ENCODE results near the gene GLYR1. TPM values are rescaled to one million over a fixed set of nuclear protein-coding genes. Genes with fewer than 3 reads are reported as not detected.

The GLYR1 gene
- polyA plus RNA-seq, 1 donor (not counting 4 experiments of a cell fraction or from before 2014, with no cell fraction given), result 42.6 TPM

DNA sequence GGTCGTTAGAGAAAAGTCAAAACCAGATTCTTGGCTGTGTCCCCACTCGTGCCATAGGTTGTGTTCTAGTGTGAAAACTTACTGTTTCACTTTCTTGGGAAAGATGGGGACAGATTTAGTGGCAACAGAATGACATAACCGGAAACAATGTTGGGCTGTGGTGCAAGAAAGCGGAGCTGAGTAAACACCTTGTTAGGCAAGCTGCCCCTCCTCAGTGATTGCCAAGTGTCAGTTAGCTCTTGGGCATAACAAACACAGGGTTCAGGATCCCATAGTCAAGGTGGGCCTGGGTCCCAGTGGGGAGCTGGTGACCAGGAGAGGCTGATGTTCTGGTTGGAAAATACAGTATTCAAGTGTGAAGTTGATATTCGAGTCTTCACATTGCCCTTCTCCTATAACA lies 15.6 kb upstream of the GLYR1 start:
- peaks cover 67% of the 10 kb centered on the region for H3K79me2 ChIP-seq (ENCODE audit: control insufficient read depth, insufficient read depth, low read length)
- peaks cover 13% of the 10 kb centered on the region for H3K4me1 ChIP-seq (ENCODE audit: control insufficient read depth, extremely low read depth, insufficient read depth, low read length)
- no peak overlapping the region for H3K4me2 ChIP-seq (ENCODE audit: control insufficient read depth, extremely low read depth, insufficient read depth, low read depth, low read length)
- no peak overlapping the region for H3K4me3 ChIP-seq (ENCODE audit: control insufficient read depth in 2 of 3, extremely low read depth in 1 of 3, insufficient read depth in 2 of 3, low read depth in 1 of 3, low read length in 3 of 3)
- H3K9me1 ChIP-seq (ENCODE audit: control insufficient read depth, extremely low read depth, insufficient read depth, low read length), result no peaks in the 10 kb centered on the region
- no peaks in the 10 kb centered on the region for H3K27me3 ChIP-seq (ENCODE audit: control insufficient read depth, extremely low read depth, insufficient read depth, low read length)
- FAIRE-seq (no peak), DNase-seq (ENCODE audit: low read depth, low spot score) (no peak)
- H3K9me3 ChIP-seq (ENCODE audit: control insufficient read depth, low read depth, low read length), result no peaks in the 10 kb centered on the region
- H3K36me3 ChIP-seq (ENCODE audit: control insufficient read depth in 2 of 2, extremely low read depth in 1 of 2, insufficient read depth in 2 of 2, low read length in 2 of 2), result peaks cover 28 to 50% of the 10 kb centered on the region in 2 experiments
- TF ChIP-seq EZH2 (IDR thresholded peaks at IDR 0.05; ENCODE audit: low read length), result no peak
- TF ChIP-seq, protein P1, sequence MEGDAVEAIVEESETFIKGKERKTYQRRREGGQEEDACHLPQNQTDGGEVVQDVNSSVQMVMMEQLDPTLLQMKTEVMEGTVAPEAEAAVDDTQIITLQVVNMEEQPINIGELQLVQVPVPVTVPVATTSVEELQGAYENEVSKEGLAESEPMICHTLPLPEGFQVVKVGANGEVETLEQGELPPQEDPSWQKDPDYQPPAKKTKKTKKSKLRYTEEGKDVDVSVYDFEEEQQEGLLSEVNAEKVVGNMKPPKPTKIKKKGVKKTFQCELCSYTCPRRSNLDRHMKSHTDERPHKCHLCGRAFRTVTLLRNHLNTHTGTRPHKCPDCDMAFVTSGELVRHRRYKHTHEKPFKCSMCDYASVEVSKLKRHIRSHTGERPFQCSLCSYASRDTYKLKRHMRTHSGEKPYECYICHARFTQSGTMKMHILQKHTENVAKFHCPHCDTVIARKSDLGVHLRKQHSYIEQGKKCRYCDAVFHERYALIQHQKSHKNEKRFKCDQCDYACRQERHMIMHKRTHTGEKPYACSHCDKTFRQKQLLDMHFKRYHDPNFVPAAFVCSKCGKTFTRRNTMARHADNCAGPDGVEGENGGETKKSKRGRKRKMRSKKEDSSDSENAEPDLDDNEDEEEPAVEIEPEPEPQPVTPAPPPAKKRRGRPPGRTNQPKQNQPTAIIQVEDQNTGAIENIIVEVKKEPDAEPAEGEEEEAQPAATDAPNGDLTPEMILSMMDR (optimal IDR thresholded peaks at IDR 0.05 in 1 of 3, IDR thresholded peaks at IDR 0.05 in 1 of 3, conservative IDR thresholded peaks at IDR 0.05 in 1 of 3; ENCODE audit: extremely low read depth in 1 of 3, insufficient read depth in 2 of 3, low read length in 3 of 3), result no peak
- H2AFZ ChIP-seq (ENCODE audit: control insufficient read depth, low read length), result no peak overlapping the region
- dilution Hi-C loops (cut with MboI; ENCODE audit: extremely low pct_ligation_motif_present, low sequenced_read_pairs), result no loop called here
- H3K9ac ChIP-seq (ENCODE audit: control insufficient read depth, extremely low read depth, insufficient read depth, low read length), result no peak overlapping the region
- H3K27ac ChIP-seq (ENCODE audit: control insufficient read depth, insufficient read depth, low read length), result no peak overlapping the region
- no peaks in the 10 kb centered on the region for H4K20me1 ChIP-seq (ENCODE audit: control insufficient read depth, extremely low read depth, insufficient read depth, low read length)

DNA sequence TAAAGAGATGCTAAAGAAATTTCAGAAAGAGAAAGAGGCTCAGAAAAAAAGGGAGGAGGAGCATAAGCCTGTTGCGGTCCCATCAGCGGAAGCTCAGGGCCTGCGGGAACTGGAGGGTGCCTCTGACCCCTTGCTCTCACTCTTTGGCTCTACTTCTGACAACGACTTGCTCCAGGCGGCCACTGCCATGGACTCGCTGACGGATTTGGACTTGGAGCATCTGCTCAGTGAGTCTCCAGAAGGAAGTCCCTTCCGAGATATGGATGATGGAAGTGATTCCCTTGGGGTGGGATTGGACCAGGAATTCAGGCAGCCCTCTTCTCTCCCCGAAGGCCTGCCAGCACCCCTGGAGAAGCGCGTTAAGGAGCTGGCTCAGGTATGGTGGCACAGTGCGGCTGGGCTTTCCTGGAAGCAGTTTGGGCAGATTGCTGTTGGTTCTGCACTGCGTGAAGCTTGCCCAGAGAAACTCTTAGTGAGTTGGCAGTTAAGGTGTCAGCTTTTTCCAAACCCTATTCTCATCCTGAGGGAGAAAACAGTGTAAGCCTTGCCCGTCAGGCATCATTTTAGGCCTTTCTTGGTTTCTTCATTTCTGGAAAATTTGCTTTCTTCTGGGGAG lies 13.7 kb upstream of the GLYR1 start:
- H3K9me1 ChIP-seq (ENCODE audit: control insufficient read depth, extremely low read depth, insufficient read depth, low read length), result no peaks in the 10 kb centered on the region
- H3K9ac ChIP-seq (ENCODE audit: control insufficient read depth, extremely low read depth, insufficient read depth, low read length), result no peak overlapping the region
- peaks cover 28 to 62% of the 10 kb centered on the region in 2 experiments for H3K36me3 ChIP-seq (ENCODE audit: control insufficient read depth in 2 of 2, extremely low read depth in 1 of 2, insufficient read depth in 2 of 2, low read length in 2 of 2)
- dilution Hi-C loops (cut with MboI; ENCODE audit: extremely low pct_ligation_motif_present, low sequenced_read_pairs), result no loop called here
- no peak overlapping the region for H3K4me2 ChIP-seq (ENCODE audit: control insufficient read depth, extremely low read depth, insufficient read depth, low read depth, low read length)
- H3K4me1 ChIP-seq (ENCODE audit: control insufficient read depth, extremely low read depth, insufficient read depth, low read length), result peaks cover 13% of the 10 kb centered on the region
- H3K27ac ChIP-seq (ENCODE audit: control insufficient read depth, insufficient read depth, low read length), result no peak overlapping the region
- TF ChIP-seq, protein P1 (optimal IDR thresholded peaks at IDR 0.05 in 1 of 3, IDR thresholded peaks at IDR 0.05 in 1 of 3, conservative IDR thresholded peaks at IDR 0.05 in 1 of 3; ENCODE audit: extremely low read depth in 1 of 3, insufficient read depth in 2 of 3, low read length in 3 of 3), result no peak
- TF ChIP-seq EZH2 (IDR thresholded peaks at IDR 0.05; ENCODE audit: low read length), result no peak
- peaks cover 58% of the 10 kb centered on the region for H3K79me2 ChIP-seq (ENCODE audit: control insufficient read depth, insufficient read depth, low read length)
- H3K9me3 ChIP-seq (ENCODE audit: control insufficient read depth, low read depth, low read length), result no peaks in the 10 kb centered on the region
- H4K20me1 ChIP-seq (ENCODE audit: control insufficient read depth, extremely low read depth, insufficient read depth, low read length), result no peaks in the 10 kb centered on the region
- no peak for FAIRE-seq
- no peak for DNase-seq (ENCODE audit: low read depth, low spot score)
- H3K27me3 ChIP-seq (ENCODE audit: control insufficient read depth, extremely low read depth, insufficient read depth, low read length), result no peaks in the 10 kb centered on the region
- H3K4me3 ChIP-seq (ENCODE audit: control insufficient read depth in 2 of 3, extremely low read depth in 1 of 3, insufficient read depth in 2 of 3, low read depth in 1 of 3, low read length in 3 of 3), result no peak overlapping the region
- no peak overlapping the region for H2AFZ ChIP-seq (ENCODE audit: control insufficient read depth, low read length)
